ENCODE measurements around the gene NUDT16.
"Not testable (repeated sequence)": the region's sequence is repeated elsewhere in the genome, so short reads cannot be mapped to it uniquely, and the experiment has no call there.

Gene NUDT16

GRCh38 chr3:131361464-131362421 lies 19.8 kb upstream of the NUDT16 start:
- DNase-seq (ENCODE audit: extremely low read depth, low read depth) = no peak
- H3K4me3 ChIP-seq (replicated peaks; ENCODE audit: low read depth, low read length) = 0 out of 2 replicates have a peak overlapping the region, but pooled peaks have one; percentile 3
- TF ChIP-seq CTCF (IDR thresholded peaks at IDR 0.05; ENCODE audit: low read depth, low read length, missing control alignments) = no peak

GRCh38 chr3:131363275-131363674 lies 18.3 kb upstream of the NUDT16 start:
- TF ChIP-seq CTCF (IDR thresholded peaks at IDR 0.05; ENCODE audit: low read depth, low read length, missing control alignments) = no peak
- no peak overlapping the region for H3K4me3 ChIP-seq (replicated peaks; ENCODE audit: low read depth, low read length)
- no peak for DNase-seq (ENCODE audit: extremely low read depth, low read depth)

GRCh38 chr3:131370935-131371687 lies 10.5 kb upstream of the NUDT16 start:
- no peak overlapping the region for H3K4me3 ChIP-seq (replicated peaks; ENCODE audit: low read depth, low read length)
- no peak for DNase-seq (ENCODE audit: extremely low read depth, low read depth)

GRCh38 chr3:131371688-131372066 lies 9.9 kb upstream of the NUDT16 start:
- DNase-seq (ENCODE audit: extremely low read depth, low read depth) = no peak
- H3K4me3 ChIP-seq (replicated peaks; ENCODE audit: low read depth, low read length) = no peak overlapping the region
- TF ChIP-seq CTCF (IDR thresholded peaks at IDR 0.05; ENCODE audit: low read depth, low read length, missing control alignments) = no peak

More at GRCh38 chr3:131370935-131371687, 10.5 kb upstream of the NUDT16 start:
- no peak for TF ChIP-seq CTCF (IDR thresholded peaks at IDR 0.05; ENCODE audit: low read depth, low read length, missing control alignments)

- no peak for DNase-seq (ENCODE audit: extremely low read depth, low read depth)
- H3K4me3 ChIP-seq (replicated peaks; ENCODE audit: low read depth, low read length) = no peak overlapping the region
- no peak for TF ChIP-seq CTCF (IDR thresholded peaks at IDR 0.05; ENCODE audit: low read depth, low read length, missing control alignments)
Measured at GRCh38 chr3:131374741-131375140, 6.8 kb upstream of the NUDT16 start.

GRCh38 chr3:131380821-131381444 lies 641 bp upstream of the NUDT16 start:
- not testable (repeated sequence) for DNase-seq (ENCODE audit: extremely low read depth, low read depth)

More at GRCh38 chr3:131380821-131381444, 641 bp upstream of the NUDT16 start:
- H3K4me3 ChIP-seq (replicated peaks; ENCODE audit: low read depth, low read length) = peak overlapping the region; percentile 85
